ENCODE measurements around the gene PTPN14. TPM values are rescaled to one million over a fixed set of nuclear protein-coding genes. Genes with fewer than 3 reads are reported as not detected.
A peak's percentile ranks its signal among the peaks of the same experiment; 100 is the strongest.

The PTPN14 gene
- total and polyA plus RNA-seq, 11 donors: 8.7 to 52.0 (median 33.5) TPM

GRCh38 chr1:214332946-214333798 lies 218.2 kb downstream of the PTPN14 start:
- peaks cover 0 to 46% (median 20%) of the 10 kb centered on the region in 12 donors for H3K4me1 ChIP-seq
- no peaks in the 10 kb centered on the region for H3K27me3 ChIP-seq
- no peak overlapping the region for H3K4me3 ChIP-seq
- no peaks in the 10 kb centered on the region for H3K9me3 ChIP-seq
- peaks cover 0 to 82% (median 42%) of the 10 kb centered on the region in 9 donors for H3K36me3 ChIP-seq
- DNase-seq: peak; percentile 45 to 67 (median 57)
- TF ChIP-seq CTCF (IDR thresholded peaks at IDR 0.05): peak; percentile 72 to 90 (median 80)
- no peak for TF ChIP-seq POLR2A (IDR thresholded peaks at IDR 0.05)
- WGBS, 4 donors: 58 to 74% (median 71%) methylated on average over 6 of the region's 6 CpGs
- intact Hi-C loops (cut with DNase I): loop anchor here (1.0 to 10.0 kb wide), 8 partner anchors 222 to 1192 kb away; partner anchors contain the start of gene PTPN14 (in 3 of the 10)
- peak overlapping the region in 7 of 12 donors; percentile 8 to 72 (median 43) for H3K27ac ChIP-seq
- peak in 2 of 4 donors; percentile 5 to 28 for ATAC-seq

DNA sequence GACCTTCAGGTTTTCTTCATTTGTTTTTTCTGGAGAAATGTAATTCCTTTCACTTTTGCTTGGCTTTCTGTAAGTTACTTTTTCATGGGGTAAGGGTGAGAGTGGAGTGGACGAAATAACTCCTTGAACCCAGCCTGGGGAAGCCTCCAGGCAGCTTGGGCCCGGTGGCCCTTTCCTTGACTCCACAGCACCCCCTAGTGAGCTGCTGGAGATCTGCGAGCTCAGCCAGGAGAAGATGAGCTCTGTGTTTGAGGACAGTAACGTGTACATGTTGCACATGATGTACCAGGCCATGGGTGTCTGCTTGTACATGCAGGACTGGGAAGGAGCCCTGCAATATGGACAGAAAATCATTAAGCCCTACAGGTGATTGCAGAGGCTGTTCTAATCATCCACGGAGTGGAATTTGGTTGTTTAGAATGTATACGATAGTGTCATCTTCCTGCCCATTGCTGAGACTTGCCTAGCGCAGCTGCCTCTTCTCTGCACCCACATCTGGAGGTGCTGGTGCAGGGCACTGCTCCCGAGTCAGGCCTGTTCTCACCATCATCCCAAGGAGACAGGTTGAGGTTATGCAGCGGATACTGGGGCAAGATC lies 219.5 kb downstream of the PTPN14 start:
- DNase-seq: peak in 2 of 5 donors; percentile 36 to 67
- 70 to 82% (median 76%) methylated on average over 8 to 9 of the region's 9 CpGs for WGBS, 4 donors
- no peak for ATAC-seq
- H3K4me3 ChIP-seq: no peak overlapping the region
- no peaks in the 10 kb centered on the region for H3K27me3 ChIP-seq
- H3K4me1 ChIP-seq: peaks cover 0 to 43% (median 14%) of the 10 kb centered on the region in 12 donors
- TF ChIP-seq CTCF (IDR thresholded peaks at IDR 0.05) (peak; percentile 58 to 85 (median 68)), POLR2A (IDR thresholded peaks at IDR 0.05) (no peak)
- peaks cover 0 to 82% (median 42%) of the 10 kb centered on the region in 9 donors for H3K36me3 ChIP-seq
- no peaks in the 10 kb centered on the region for H3K9me3 ChIP-seq
- intact Hi-C loops (cut with DNase I): loop anchor here (1.0 to 10.0 kb wide), 10 partner anchors 53 to 1193 kb away; partner anchors contain the start of gene PTPN14 (in 3 of the 10)
- peak overlapping the region in 8 of 12 donors; percentile 1 to 81 (median 64) for H3K27ac ChIP-seq

GRCh38 chr1:214331180-214331579 lies 220.2 kb downstream of the PTPN14 start:
- no peak for TF ChIP-seq POLR2A (IDR thresholded peaks at IDR 0.05)
- no peak for TF ChIP-seq CTCF (IDR thresholded peaks at IDR 0.05)
- H3K27ac ChIP-seq: peak overlapping the region; percentile 1 to 81 (median 58)
- 86 to 96% (median 92%) methylated on average over 1 of the region's 1 CpG for WGBS, 4 donors
- peaks cover 0 to 78% (median 46%) of the 10 kb centered on the region in 9 donors for H3K36me3 ChIP-seq
- DNase-seq: peak in 4 of 5 donors; percentile 36 to 67 (median 54)
- peak in 2 of 4 donors; percentile 5 to 24 for ATAC-seq
- peaks cover 0 to 50% (median 15%) of the 10 kb centered on the region in 12 donors for H3K4me1 ChIP-seq
- H3K27me3 ChIP-seq: no peaks in the 10 kb centered on the region
- H3K9me3 ChIP-seq: no peaks in the 10 kb centered on the region
- intact Hi-C loops (cut with DNase I): loop anchor here in 7 of 10 donors (2.0 to 10.0 kb wide), 7 partner anchors 52 to 1194 kb away; partner anchors contain the start of gene PTPN14 (in 3 of the 7)
- H3K4me3 ChIP-seq: no peak overlapping the region
